IPS-18a (cell line): Measurements from ENCODE around the gene NAA25.

ENCODE experiments used
- H3K27ac ChIP-seq: one replicate; pipeline ENCODE4 v1.5.1; 2013; ENCODE audit warnings: low read length
- H3K27me3 ChIP-seq: one replicate; pipeline ENCODE4 v1.6.1; 2013; ENCODE audit warnings: mild to moderate bottlenecking, low read length; ENCODE audit not compliant: control insufficient read depth, insufficient read depth
- H3K36me3 ChIP-seq: one replicate; pipeline ENCODE4 v1.6.1; 2013; ENCODE audit warnings: low read depth, low read length; ENCODE audit not compliant: control insufficient read depth
- H3K4me1 ChIP-seq: one replicate; pipeline ENCODE4 v1.6.1; 2013; ENCODE audit warnings: low read depth, low read length; ENCODE audit not compliant: control insufficient read depth
- H3K4me3 ChIP-seq: one replicate; pipeline ENCODE4 v1.5.1; 2013; ENCODE audit warnings: low read length
- H3K9ac ChIP-seq: one replicate; pipeline ENCODE4 v1.6.1; 2013; ENCODE audit warnings: mild to moderate bottlenecking, low read length, moderate library complexity
- H3K9me3 ChIP-seq: one replicate; pipeline ENCODE4 v1.6.1; 2013; ENCODE audit warnings: low read depth, low read length; ENCODE audit not compliant: control insufficient read depth

NAA25 gene

DNA sequence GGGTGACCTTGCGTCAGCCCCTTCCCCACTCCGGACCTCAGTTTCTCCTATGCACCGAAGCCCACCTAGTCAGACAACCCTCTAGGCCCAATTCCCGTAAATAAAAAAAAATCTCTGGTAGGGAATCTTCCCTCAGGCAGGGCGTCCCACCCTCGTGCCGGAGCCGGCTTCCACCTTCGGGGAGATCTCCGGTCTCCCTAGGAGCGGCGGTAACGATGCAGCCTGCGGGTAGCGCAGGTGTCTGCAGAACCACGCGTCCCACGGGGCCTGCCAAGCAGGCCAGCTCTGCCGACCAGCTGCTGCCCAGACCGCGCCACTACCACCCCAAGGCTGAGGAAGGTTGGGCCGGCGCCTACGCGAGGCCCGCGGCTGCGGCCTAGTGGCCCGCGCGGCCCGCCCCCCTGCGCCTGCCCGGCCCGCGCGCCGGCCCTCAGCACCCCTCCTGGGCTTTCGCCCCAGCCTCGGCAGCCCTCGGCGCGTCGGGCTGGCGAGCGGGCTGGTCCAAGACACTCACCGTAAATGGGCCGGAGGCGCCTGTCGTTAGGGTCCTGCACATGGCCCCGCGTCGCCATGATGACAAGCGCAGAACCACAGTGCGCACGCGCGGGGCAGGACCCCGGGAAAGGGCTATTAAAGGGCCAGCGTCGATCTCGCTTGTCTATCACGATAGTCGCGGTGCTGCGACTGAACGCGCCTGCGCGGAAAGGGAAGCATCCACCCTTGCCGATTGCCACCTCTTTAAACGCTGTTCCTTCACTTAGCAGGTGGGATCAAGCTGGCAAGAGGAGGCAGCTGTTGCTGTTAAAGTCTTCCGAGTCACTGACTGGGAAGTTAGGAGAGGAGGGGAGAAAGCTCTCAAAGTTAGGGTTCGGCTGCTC, at the start of gene NAA25:
NAA25 (minus strand) TSS at position 582 of the 878 bp plus-strand sequence; CDS start at position 572, 10 bp downstream.
- Histone ChIP-seq H3K9ac (peak within 1 kb of the TSS; percentile 98), H3K27me3 (no peaks in the 10 kb centered on the region), H3K36me3 (peaks cover 4% of the 10 kb centered on the region), H3K9me3 (no peaks in the 10 kb centered on the region), H3K4me3 (peak within 1 kb of the TSS; percentile 85), H3K27ac (peak within 1 kb of the TSS; percentile 95), H3K4me1 (peaks cover 25% of the 10 kb centered on the region)

DNA sequence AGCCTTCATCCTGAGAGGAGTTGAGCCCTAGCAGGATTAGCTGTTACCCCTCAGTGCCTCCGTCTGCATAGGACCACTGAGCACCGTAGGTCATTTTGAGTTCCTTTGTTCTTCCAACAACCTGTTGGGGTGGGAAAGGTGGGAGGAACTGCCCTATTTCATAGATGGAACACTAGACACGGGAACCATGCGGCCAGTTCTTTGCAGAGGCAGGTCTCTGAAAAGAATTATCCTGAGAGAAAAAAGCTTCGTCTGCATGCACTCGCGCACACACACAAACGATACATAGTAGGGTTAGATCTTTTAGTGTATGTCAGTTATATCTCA, 45.3 kb upstream of the NAA25 start:
- Histone ChIP-seq H3K9me3 (no peaks in the 10 kb centered on the region), H3K4me3 (no peak overlapping the region), H3K27me3 (no peaks in the 10 kb centered on the region), H3K36me3 (peaks cover 44% of the 10 kb centered on the region), H3K9ac (no peak overlapping the region), H3K27ac (no peak overlapping the region), H3K4me1 (no peaks in the 10 kb centered on the region)

DNA sequence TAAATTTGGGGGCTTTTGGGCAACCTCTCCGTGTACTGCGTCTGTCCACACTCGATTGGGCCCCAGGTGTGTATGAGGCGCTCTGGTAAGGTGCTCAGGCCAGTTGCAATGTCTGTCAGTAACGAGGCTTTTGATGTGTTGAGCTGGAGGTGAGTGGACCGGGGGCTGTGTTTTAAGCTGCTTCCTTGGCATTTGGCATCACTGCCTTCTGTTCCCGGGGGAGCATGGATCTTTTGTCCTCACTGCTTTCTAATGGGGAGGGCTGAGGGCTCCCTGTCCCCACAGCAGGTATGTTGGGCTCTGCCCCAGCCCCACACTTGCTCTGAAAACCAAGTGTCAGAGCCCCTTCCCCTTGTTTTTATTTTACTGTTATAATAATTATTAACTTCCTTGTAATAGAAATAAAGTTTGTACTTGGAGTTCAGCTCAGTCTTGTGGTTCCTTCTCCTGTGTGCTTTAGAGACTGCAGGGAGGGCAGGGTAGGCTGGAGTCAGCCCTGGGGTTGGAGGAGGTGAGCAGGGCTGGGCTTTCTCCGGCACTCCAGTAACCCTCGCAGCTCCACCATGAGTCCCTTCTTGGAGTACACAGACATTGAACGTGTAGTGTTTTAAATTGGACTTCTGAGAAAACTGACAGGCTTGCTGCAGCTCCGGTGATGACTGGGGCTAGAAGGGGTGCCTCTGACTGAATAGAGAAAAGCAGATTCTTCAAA, 44.8 kb upstream of the NAA25 start:
- Histone ChIP-seq H3K27ac (no peak overlapping the region), H3K27me3 (no peaks in the 10 kb centered on the region), H3K4me1 (no peaks in the 10 kb centered on the region), H3K9ac (no peak overlapping the region), H3K4me3 (no peak overlapping the region), H3K36me3 (peaks cover 49% of the 10 kb centered on the region), H3K9me3 (no peaks in the 10 kb centered on the region)

DNA sequence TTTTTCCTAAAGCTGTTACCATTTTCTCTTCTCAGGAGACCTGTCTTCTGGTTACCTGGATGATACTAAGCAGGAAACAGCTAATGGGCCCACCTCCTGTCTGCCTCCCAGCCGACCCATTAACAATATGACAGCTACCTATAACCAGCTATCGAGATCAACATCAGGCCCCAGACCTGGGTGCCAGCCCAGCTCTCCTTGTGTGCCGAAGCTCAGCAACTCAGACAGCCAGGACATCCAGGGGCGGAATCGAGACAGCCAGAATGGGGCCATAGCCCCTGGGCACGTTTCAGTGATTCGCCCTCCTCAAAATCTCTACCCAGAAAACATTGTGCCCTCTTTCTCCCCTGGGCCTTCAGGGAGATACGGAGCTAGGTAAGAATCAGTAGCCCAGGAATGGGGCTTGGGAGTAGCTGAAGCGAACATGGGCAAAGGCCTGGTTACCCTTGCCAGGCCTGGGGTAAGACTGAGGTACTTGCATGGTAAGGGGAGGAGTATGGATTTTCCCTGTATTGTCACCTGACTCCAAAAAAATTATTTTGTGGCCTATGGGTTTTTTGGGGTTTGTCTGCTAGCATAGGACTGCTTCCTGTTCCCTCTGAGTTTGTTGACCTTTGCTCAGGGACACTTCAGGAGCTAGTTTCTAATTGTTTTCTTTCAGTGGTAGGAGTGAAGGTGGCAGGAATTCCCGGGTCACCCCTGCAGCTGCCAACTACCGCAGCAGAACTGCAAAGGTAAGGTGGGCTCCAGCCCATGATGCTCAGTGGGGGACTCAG, 43.4 kb upstream of the NAA25 start:
- peaks cover 53% of the 10 kb centered on the region for H3K36me3 ChIP-seq
- no peak overlapping the region for H3K27ac ChIP-seq
- no peaks in the 10 kb centered on the region for H3K9me3 ChIP-seq
- H3K4me3 ChIP-seq = no peak overlapping the region
- H3K9ac ChIP-seq = no peak overlapping the region
- no peaks in the 10 kb centered on the region for H3K27me3 ChIP-seq
- H3K4me1 ChIP-seq = no peaks in the 10 kb centered on the region

DNA sequence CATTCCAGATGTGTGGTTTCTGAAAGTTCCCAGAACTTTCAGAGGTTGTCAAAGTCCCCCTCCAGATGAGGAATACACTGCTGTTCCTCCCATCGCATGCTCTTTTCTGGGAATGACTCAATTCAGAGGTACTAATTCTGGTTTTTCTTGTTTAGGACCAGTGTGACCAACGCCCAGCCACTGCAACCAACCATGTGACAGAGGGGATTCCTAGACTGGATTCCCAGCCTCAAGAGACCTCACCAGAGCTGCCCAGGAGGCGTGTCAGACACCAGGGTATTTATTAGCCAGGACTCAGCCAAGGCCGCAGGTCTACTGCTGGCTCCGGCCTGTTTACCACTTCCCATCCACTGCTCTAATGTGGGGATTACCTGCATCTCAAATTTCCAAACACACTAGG, 41.0 kb upstream of the NAA25 start:
- Histone ChIP-seq H3K9ac (no peak overlapping the region), H3K4me3 (no peak overlapping the region), H3K4me1 (no peaks in the 10 kb centered on the region), H3K27me3 (no peaks in the 10 kb centered on the region), H3K9me3 (no peaks in the 10 kb centered on the region), H3K36me3 (peaks cover 64% of the 10 kb centered on the region), H3K27ac (no peak overlapping the region)

DNA sequence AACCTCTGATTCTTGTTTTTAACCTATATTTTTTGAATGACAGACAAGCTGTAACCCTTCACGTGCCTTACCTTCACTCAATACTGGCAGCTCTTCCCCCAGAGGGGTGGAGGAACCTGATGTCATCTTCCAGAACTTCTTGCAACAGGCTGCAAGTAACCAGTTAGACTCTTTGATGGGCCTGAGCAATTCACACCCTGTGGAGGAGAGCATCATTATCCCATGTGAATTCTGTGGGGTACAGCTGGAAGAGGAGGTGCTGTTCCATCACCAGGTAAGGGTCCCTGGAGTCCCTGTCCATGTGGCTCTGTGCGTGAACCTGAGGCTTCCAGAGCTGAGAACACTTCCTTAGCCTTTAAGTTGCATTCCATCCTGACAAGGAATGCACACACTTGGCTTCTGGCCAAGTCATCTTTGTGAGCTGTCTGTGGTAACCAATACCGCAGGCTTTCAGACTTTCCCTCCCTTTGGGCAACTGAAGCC, 39.5 kb upstream of the NAA25 start:
- Histone ChIP-seq H3K9me3 (no peaks in the 10 kb centered on the region), H3K27ac (no peak overlapping the region), H3K4me1 (no peaks in the 10 kb centered on the region), H3K4me3 (no peak overlapping the region), H3K36me3 (peaks cover 58% of the 10 kb centered on the region), H3K27me3 (no peaks in the 10 kb centered on the region), H3K9ac (no peak overlapping the region)

DNA sequence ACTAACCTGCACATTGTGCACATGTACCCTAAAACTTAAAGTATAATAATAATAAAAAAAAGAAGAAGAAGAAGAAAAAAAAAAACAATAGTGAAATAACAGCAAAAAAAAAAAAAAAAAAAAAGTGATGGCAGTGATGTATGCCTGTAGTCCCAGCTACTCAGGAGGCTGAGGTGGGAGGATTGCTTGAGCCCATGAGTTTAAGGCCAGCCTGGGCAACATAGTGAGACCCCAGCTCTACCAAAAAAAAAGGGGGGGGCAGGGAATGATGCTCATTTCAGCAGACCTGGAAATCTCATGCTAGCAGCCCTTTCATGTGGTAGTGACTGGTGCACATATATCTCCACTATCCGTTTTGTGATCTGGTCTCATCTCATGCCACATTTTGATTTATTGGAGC, 37.5 kb upstream of the NAA25 start:
- Histone ChIP-seq H3K36me3 (peaks cover 55% of the 10 kb centered on the region), H3K27ac (no peak overlapping the region)

DNA sequence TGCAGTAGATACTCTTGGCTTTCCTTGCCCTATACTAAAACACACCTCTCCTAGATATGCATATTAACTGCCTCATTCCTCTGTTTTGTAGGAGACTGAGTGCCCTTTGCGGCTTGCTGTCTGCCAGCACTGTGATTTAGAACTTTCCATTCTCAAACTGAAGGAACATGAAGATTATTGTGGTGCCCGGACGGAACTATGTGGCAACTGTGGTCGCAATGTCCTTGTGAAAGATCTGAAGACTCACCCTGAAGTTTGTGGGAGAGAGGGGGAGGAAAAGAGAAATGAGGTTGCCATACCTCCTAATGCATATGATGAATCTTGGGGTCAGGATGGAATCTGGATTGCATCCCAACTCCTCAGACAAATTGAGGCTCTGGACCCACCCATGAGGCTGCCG, 32.1 kb upstream of the NAA25 start:
- no peak overlapping the region for H3K4me3 ChIP-seq
- H3K27ac ChIP-seq = no peak overlapping the region
- H3K4me1 ChIP-seq = no peaks in the 10 kb centered on the region
- H3K36me3 ChIP-seq = peaks cover 49% of the 10 kb centered on the region
- no peaks in the 10 kb centered on the region for H3K27me3 ChIP-seq
- no peak overlapping the region for H3K9ac ChIP-seq
- H3K9me3 ChIP-seq = no peaks in the 10 kb centered on the region

More for the DNA sequence above, 37.5 kb upstream of the NAA25 start:
- H3K27me3 ChIP-seq = no peaks in the 10 kb centered on the region
- no peaks in the 10 kb centered on the region for H3K9me3 ChIP-seq
- H3K9ac ChIP-seq = no peak overlapping the region
- no peak overlapping the region for H3K4me3 ChIP-seq
- no peaks in the 10 kb centered on the region for H3K4me1 ChIP-seq

DNA sequence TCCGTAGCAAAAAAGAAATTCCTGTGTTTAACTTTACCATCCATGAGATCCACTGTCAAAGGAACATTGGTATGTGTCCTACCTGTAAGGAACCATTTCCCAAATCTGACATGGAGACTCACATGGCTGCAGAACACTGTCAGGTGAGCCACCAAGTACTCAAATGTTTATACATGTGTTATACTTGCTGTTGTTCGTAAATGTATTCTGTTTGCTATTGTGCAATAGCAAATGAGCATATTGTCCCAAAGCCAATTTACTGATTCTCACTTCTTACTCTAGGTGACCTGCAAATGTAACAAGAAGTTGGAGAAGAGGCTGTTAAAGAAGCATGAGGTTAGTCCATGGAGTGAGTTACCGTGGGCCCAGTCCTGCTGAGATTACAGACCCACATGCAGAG, 26.1 kb upstream of the NAA25 start:
- Histone ChIP-seq H3K9ac (no peak overlapping the region), H3K4me1 (no peaks in the 10 kb centered on the region), H3K27me3 (no peaks in the 10 kb centered on the region), H3K36me3 (peaks cover 32% of the 10 kb centered on the region), H3K27ac (no peak overlapping the region), H3K9me3 (no peaks in the 10 kb centered on the region), H3K4me3 (no peak overlapping the region)

DNA sequence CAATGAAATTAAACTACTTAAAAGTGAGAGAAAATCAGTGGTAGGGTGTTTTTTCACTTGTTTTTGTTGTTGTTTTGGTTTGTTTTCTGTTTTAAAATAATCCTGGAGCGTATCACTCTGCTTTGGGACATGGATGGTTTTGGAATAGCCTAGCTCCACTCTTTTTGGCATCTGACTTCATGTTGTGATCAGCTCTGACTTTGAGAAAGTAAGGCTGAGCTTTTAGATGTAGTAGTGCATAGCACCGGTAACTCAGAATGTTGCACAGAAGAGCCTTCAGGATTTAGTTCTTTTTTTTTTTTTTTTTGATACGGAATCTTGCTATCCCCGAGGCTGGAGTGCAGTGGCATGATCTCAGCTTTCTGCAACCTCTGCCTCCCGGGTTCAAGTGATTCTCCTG, 24.8 kb upstream of the NAA25 start:
- Histone ChIP-seq H3K36me3 (peaks cover 27% of the 10 kb centered on the region), H3K4me1 (no peaks in the 10 kb centered on the region), H3K9me3 (no peaks in the 10 kb centered on the region), H3K9ac (no peak overlapping the region), H3K27ac (no peak overlapping the region), H3K27me3 (no peaks in the 10 kb centered on the region), H3K4me3 (no peak overlapping the region)

DNA sequence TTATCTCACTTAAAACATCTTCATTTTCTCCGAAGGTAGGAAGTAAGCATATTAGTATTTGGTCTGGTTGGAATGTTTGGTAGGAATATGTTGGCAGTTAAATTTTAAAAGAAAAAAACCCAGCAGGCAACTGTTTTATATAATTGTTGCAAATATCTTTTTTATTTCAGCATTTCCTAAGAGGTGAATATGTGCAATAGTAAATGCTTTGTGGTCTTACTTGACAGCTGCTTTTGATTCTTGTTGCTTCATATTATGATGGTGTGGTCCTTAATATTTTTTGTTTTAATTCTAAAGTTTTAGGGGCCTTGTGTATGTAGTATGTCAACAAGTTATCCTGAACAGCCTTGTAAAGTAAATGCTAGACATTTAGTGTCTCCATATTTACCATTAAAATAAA, 23.1 kb upstream of the NAA25 start:
- Histone ChIP-seq H3K4me1 (no peaks in the 10 kb centered on the region), H3K9ac (no peak overlapping the region), H3K27me3 (no peaks in the 10 kb centered on the region), H3K36me3 (peaks cover 24% of the 10 kb centered on the region), H3K4me3 (no peak overlapping the region), H3K27ac (no peak overlapping the region), H3K9me3 (no peaks in the 10 kb centered on the region)
